GM19239 (cell line): ENCODE measurements around the gene GTPBP1.

Experiments used
- DNase-seq: peaks from one replicate; pipeline ENCODE4 v3.0.0; 2011; ENCODE audit warnings: low spot score; ENCODE audit not compliant: insufficient read length
- FAIRE-seq: peaks from 2 replicates; lab custom pipeline; 2011; peaks lifted over from hg19 to GRCh38; lab: Jason Lieb, UNC

Gene GTPBP1

GRCh38 chr22:38755911-38756532, 50.3 kb downstream of the GTPBP1 start, which contains the start of gene SUN2:
Gene SUN2, minus strand, starts transcription at chr22:38755998. Its CDS starts 3,370 bp downstream, at chr22:38752628.
- FAIRE-seq (peak; percentile 80), DNase-seq (peak; percentile 97)

DNA sequence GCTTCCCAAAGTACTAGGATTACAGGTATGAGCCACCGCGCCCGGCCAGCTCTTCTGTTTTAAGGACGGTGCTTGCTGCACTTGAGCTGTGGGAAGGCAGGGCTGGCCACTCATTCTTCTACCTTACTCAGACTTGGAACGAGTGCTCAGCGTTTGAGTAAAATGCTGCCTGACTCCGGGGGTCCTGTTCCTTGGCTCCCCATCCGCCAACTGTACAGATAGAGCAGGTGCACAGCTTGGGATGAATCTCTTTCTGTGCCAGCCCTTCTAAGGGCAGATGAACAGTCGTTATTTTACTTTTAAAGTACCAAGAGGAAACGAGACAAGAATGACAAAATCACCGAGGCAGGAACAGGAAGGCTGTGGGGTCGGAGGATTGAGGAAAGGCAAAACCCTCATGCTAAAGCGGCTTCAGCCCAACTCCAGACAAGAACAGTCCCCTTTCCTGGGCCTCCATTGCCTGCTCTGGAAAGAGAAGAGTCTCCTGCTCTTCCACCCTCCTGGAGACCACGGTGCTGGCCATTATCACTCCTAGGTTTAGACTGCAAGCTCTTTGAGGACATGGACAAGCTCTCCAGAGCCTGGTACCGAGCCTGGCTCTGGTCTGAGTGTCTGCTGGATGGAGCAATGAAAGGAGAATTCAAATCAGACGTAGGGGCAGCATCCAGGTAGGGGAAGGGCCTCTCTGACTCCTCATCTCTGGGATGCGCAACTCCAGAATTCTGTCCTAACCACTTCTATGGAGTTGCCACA, 51.1 kb downstream of the GTPBP1 start:
- DNase-seq (no peak), FAIRE-seq (peak; percentile 80)

- DNase-seq (no peak), FAIRE-seq (peak; percentile 64)
Measured at GRCh38 chr22:38757464-38757757, 51.7 kb downstream of the GTPBP1 start.

DNA sequence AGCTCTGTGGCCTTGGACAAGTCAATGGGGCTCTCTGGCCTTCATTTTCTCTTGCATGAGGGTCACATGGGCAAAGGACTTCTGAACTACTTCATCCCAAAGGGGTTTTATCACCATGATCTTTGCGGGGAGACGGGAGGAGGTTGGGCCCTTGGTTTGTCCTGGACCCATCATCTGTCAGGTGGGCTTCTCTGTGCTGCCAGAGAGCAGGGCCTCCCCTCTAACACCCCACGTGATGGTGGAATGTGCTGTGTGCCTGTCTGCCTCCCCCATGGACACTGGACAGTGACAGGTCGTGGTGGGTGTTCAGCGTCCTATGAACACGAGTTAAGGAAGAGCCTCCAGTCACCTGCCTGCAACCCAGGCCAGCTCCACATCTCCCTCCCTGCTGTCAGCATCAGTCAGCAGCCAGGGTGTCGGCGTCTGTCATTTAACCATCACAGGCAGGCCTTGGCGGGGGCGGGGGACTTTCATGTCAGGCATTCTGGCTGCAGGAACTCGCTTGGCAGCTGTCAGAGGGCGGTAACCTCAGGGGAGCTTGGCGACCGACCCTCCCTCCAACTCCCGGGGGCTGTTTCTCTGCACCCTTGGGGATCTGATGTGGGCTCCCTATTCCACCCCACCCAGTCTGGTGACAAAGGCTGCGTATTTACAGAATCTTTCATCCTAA, 52.7 kb downstream of the GTPBP1 start:
- FAIRE-seq = peak; percentile 26
- DNase-seq = no peak

DNA sequence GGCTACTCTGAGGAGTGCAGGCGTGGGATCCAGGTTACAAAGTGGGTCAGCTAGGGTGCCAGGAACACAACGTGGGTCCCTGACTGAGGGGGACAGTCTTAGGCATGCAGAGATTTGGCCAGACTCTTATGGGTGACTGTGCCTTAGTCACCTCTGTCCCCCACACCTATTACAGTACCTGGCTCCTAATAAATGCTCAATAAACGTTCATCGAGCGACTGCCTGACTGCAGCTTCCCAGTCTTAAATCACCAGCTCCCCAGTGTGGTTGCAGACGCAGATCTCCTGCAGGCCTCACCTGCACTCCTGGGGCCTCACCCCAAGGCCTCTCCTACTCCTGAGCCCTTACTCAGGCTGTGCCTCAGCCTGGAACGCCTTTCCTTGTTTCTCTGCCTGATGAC, 53.3 kb downstream of the GTPBP1 start:
- no peak for DNase-seq
- no peak for FAIRE-seq

GRCh38 chr22:38760477-38761201, 54.9 kb downstream of the GTPBP1 start:
- DNase-seq (no peak), FAIRE-seq (no peak)

GRCh38 chr22:38761202-38762162, 55.7 kb downstream of the GTPBP1 start:
- DNase-seq (no peak), FAIRE-seq (no peak)

- FAIRE-seq (no peak), DNase-seq (no peak)
Measured at GRCh38 chr22:38762551-38762983, 56.8 kb downstream of the GTPBP1 start.

DNA sequence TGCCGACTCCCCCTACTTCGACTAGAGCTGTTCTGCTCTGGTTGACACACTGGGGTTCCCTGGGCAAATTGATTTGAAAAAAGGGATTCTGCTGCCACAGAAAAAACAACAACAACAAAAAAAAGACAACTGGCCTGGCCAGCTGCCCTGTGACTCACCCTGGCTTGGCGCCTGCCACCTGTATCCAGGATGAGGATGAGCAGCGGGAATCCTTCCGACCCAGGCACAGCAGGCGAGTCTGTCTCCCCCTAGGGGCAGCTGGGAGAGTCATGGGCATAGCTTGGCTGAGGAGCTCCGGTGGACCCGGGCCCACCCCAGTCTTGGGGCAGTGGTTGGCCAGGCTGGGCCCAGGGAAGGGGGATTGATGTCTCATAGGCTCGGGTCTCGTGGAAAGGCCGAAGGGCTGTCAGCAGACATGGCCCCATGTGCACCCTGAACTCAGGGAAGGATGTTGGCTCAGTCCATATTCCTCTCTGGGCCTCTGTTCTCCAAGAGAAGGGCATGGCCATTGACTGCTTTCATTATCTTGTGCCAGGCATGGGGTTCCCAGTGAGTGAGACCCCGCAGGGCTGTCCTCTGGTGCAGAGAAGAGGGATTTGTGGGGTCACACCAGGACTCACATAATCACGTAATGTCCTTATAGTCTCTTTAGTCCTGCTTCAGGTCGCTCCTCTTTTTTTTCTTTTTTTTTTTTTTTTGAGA, 60.5 kb downstream of the GTPBP1 start:
- no peak for FAIRE-seq
- peak; percentile 38 for DNase-seq

GRCh38 chr22:38767313-38767712, 61.6 kb downstream of the GTPBP1 start:
- FAIRE-seq (no peak), DNase-seq (no peak)

- FAIRE-seq = no peak
Measured at GRCh38 chr22:38768036-38768435, 62.3 kb downstream of the GTPBP1 start.

DNA sequence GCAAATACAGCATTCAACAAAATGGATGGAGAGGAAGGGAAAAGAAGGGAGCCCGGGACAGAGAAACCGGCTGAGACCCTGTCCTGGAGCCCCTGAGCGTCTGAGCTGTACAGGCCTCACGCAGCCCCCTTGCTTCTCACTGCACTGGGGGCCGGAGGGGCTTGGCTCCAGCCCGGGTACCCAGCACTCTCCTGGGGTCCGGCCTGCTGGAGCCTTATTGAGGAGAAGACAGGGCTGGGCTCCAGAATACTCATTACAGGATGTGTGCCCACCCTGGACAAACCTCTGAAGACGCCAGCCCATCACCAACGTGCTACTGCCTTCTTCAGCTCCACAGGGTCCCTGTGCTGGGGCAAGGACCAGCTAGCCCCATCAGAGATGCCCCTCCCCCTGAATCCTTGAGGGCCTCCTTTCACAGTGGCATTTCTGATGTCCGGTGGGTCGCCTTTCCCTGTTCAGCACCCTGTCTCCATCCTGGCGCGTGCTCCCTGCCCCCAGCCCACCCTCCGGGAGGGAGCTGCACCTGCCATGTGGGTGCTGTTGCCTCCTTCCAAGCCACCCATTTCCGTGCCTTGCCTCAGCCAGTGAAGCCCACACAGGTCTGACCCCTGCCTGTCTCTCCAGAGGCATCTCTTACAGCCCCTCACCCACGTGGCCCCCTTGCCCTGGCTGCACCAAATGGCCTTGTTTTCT, 64.7 kb downstream of the GTPBP1 start:
- DNase-seq = no peak
- no peak for FAIRE-seq

More at GRCh38 chr22:38768036-38768435, 62.3 kb downstream of the GTPBP1 start:
- DNase-seq = no peak

DNA sequence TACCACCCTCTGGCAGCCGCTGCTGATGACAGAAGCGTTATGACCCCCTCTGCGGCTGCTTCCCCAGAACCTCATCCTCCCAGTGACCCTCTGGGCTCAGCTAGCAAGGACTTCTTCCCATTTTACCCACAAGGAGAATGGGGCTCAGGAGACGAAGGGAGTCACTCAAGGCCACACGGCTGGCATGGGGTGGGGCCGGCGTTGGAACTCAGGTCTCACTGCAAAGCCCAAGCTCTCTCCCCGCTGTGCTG, 66.8 kb downstream of the GTPBP1 start:
- no peak for FAIRE-seq
- no peak for DNase-seq

DNA sequence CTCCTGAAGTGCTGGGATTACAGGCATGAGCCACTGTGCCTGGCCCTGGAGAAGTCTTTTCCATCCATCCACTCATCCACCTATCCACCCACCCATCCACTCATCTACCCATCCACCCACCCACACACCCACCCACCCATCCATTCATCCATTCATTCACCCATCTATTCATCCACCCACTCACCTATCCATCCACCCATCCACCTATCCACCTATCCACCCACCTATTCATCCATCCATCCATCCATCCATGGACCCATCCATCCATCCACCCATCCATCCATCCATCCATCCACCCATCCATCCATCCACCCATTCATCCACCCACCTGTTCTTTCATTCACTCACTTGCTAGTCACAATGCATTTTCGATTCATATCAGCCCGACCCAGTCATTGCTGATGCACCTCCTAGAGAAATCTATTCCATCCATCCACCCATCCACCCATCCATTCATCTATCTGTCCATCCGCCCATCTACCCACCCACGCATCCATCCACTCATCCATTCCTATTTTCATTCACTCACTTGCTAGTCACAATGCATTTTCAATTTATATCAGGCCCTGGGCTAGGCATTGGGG, 67.7 kb downstream of the GTPBP1 start:
- DNase-seq = no peak
- FAIRE-seq = no peak

- DNase-seq (no peak), FAIRE-seq (no peak)
Measured at GRCh38 chr22:38774496-38775166, 68.9 kb downstream of the GTPBP1 start.

DNA sequence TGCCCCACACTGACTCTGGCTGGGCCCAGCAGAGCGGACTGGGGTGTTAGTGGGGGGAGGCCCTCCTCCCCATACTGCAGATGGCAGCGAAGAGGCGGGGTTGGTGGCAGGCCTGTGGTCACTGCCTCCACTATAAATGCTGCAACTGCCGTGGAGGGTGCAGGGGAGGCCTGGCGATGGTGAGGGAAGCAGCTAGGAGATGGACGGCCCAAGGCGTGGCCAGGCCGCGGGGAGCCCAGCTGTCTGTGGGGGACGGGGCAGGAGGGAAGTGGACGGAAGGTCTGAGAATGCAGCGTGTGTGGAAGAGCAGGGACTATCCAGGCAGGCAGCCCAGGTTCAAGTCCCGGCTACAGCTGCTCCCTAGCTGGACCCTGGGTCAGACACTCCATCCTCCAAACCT, 69.9 kb downstream of the GTPBP1 start:
- FAIRE-seq (no peak), DNase-seq (no peak)

GRCh38 chr22:38776086-38776485, 70.3 kb downstream of the GTPBP1 start:
- DNase-seq = no peak
- FAIRE-seq = no peak
